C1 segment of cervical spinal cord (tissue), 14 donors: ENCODE data around the gene TMEM240.

Experiments
- DNase-seq, 14 donors: peaks; one replicate each; lab custom pipeline; 2025; lab: John Stamatoyannopoulos, UW

Gene TMEM240

GRCh38 chr1:1540090-1540817 lies at the start of gene TMEM240:
TMEM240 (minus strand) TSS chr1:1540624; CDS start chr1:1540346, 278 bp downstream.
- peak in 11 of 14 donors; percentile 11 to 79 (median 43) for DNase-seq

GRCh38 chr1:1583347-1584010 lies 43.1 kb upstream of the TMEM240 start:
- no peak for DNase-seq

DNA sequence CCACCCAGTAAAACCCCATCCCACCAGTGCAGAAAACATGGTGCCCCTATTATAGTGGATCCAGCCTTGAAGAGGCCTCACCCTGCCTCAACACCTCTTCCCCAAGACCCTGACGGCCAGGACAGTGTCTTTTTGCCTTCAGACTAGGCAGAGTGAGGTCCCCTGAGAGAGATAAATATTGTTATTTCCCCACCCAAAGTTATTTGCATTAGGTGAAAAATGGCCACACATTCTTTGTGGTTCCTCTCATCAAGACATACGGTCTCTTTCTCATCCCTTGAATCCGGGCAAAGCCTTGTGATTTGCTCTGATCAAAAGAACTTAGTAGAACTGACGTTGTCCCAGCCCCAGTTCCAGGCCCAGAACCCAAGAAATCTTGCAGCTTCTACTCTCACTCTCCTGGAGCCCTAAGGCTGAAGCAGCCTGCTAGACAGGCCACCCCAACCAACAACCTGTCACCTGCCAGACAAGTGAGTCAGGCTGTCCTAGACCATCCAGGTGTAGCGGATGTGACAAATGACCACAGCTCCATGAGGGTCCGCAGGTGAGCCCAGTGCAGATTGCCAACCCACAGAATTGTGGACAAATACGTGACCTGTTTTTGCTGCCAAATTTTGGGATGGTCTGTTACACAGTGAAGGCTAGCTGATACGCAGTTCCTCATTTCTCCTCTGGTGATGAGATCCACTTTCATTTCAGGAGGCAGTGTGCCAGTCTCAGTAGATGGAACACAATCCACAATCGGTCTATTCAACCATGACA lies 42.3 kb upstream of the TMEM240 start:
- no peak for DNase-seq

DNA sequence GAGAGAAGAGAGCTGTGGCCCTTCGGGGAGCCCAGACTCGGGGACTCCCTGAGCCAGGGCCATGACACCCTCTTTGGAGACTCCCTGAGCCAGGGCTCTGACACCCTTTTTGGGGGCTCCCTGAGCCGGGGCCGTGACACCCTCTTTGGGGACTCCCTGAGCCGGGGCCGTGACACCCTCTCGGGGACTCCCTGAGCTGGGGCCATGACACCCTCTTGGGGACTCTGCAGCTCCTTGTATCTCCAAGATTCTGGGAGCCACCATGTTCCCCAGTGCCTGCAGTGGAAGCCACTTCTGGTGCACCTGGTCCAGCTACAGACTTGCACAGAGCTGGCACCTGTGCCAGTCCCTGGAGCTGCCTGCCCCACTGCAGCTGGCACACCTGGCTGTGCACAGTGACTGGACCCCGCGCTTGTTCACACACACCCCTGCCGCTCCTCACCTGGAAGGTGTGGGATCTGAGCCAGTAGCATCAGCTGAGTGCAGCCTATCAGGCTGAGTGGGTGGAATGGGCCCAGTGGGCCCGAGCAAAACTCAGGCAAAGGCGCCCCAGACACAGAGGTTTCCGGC lies 38.0 kb upstream of the TMEM240 start:
- no peak for DNase-seq

DNA sequence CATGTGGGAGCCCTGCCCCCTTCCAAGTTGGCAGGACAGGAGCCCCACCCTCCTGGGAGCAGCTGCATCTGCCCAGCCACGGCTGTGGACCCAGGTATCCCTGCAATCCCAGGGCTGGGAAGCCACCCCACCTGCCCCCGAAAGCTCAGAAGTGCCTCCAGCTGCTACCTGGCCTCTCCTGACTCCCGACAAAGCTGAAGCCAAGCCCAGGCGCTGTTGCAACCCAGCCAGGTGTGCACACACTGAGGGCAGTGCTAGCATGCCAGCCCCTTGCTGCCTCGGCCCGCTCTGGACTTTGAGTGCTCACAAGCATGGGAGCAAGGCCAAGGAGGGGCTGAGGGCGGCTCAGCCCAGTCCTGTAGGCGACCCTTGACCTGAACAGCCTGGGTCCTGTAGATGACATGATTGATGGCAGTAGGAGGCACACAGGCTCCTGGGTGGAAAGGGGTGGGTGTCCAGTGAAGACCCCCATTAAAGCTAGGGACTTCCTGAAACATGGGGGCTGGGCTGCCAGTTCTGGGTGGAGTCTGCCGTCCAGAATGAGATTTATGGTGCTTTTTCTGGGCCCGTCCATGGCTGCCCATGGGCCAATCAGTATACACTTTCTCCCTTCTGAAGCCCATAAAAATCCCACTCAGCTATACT lies 37.1 kb upstream of the TMEM240 start:
- DNase-seq = no peak

DNA sequence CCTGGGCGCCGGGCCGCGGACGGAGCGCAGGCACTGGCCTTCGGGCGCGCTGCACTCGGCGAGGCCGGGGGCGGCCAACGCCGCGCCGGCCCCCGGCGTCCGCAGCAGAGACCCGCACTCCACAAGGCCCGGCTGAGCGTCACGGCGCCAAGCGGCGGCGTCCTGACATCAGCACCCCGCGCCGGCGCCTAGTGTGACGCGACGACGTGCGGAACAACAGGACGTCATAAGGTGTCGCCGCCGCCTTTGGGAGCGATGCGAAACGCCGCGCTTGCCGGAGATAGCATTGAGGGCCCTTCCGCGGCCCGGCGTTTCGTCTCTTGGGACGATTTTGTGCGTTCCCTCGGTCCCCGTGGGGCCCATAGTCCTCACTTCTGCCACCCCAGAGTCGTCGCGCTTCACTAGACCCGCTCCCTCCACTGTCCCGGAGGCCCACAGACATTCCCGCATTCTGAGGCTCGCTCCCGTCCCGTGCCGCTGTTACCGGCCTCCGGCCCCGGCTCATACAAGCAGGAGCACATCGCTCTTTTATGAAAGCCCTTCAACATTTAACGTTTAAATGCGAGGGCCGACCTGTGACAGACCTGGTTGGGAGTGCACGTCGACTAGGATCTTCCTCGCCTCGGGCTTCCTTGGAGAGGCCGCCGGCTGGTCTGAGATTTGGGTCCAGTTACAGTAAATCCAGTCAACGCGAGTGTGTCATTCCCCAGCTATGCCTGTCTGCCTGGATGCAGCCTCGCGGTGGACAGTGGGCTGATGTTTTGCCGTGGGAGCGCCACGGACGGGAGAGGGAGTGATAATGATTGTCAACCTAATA lies 34.5 kb upstream of the TMEM240 start, which contains the start of gene SSU72:
SSU72 (minus strand) TSS at position 143 of the 817 bp plus-strand sequence. CDS start 306 bp downstream, outside the sequence.
- DNase-seq = peak; percentile 29 to 90 (median 78)

- DNase-seq = peak in 8 of 14 donors; percentile 67 to 89 (median 76)
Measured at GRCh38 chr1:1573843-1574720, 33.7 kb upstream of the TMEM240 start.

GRCh38 chr1:1569341-1569740 lies 28.9 kb upstream of the TMEM240 start:
- DNase-seq = no peak

DNA sequence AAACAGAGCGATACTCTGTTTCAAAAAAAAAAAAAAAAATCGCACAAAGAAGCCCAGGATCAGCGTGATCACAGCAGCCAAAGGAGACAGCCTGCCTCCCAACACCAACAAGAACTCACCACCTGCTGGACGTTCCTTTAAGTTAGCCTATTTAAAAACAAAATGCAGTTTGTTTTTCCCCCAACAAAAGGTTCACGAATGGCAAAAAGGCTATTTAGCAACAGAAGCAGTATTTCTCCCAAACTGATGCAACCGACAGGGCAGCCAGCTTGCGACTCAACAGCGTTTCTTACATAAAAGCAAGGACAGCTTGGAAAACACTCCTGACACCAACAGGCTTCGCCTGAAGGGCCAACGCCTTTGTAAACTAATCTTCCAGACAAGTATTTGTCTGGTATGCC lies 27.5 kb upstream of the TMEM240 start:
- DNase-seq = no peak

- no peak for DNase-seq
Measured at GRCh38 chr1:1567152-1567875, 26.9 kb upstream of the TMEM240 start.

- no peak for DNase-seq
Measured at GRCh38 chr1:1565340-1565739, 24.9 kb upstream of the TMEM240 start.

DNA sequence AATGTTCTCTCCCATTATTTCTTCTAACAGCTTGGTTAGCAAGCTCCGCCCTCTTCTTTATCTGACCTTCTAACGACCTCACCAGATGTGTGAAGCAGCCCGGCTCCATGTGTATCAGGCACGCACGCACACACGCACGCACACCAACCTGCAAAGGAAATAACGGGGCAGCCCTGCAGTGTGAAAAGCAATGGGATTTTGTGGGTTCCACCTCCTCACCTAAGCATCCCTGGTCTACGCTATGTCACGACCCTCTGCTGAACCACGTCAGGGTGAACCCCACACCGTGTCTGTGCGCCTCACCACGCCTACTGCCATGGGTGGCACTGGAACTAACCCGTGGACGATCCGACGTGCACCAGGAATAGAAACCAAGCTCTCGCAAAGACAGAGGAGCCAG lies 23.8 kb upstream of the TMEM240 start:
- no peak for DNase-seq

DNA sequence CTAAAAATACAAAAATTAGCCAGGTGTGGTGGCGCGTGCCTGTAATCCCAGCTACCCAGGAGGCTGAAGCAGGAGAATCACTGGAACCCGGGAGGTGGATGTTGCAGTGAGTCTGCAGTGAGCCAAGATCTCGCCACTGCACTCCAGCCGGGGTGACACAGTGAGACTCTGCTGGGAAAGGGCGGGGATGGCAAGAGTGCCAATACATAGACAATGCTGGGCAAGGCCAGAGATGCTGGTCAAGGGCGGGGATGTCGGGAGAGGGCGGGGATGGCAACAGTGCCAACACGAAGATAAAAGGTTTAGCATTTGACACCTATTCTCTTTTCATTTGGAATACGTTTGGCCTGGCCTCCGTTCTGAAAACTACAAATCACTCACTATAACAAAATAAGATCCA lies 23.3 kb upstream of the TMEM240 start:
- DNase-seq = no peak

GRCh38 chr1:1562556-1563195 lies 22.3 kb upstream of the TMEM240 start:
- DNase-seq = no peak

DNA sequence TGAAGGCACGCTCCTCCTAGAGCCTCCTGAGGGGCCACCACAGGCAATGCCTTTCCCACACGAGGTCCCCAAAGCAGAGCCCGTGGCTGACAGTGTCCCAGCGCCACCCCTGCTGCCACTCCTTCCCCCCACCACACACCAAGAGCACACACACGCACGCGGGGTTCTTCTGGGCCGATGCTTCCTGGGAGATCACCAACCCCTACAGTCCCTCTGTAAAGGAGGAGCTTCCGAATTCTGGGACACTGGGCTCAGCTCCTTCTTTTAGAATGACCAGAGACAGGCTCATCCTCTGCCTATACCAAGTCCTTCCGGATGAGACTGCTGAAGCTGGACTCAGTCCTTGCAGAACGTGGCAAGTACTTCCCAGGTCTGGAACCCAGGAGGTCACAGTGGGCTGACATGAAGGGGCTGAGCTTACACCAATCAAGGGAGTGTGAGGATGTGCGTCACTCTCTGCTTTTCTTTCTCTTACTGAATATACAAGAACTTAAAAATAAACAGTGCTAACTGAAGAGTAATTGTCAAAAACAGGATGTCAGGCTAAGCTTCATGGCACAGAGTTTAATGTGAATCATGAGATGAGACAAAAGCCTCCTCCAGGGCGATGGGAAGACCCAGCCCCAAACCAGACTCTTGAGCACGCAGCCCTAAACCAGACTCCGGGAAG lies 21.5 kb upstream of the TMEM240 start:
- no peak for DNase-seq

DNA sequence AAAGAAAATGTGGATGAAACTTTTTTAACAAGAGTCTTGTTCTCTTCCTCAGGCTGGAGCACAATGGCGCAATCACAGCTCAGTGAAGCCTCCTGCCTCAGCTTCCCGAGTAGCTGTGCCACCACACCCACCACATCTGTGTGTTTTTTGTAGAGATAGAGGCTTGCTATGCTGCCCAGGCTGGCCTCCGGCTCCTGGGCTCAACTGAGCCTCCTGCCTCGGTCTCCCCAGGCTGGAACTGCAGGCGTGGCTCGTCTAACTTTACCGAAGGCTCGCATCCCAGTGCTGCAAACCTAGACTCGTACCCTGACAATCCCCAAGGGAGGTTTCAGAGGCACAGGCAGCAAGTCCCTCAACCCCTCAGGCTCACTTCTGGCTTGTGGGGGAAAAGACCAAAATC lies 19.8 kb upstream of the TMEM240 start:
- DNase-seq = no peak

- no peak for DNase-seq
Measured at GRCh38 chr1:1559066-1559465, 18.6 kb upstream of the TMEM240 start.

DNA sequence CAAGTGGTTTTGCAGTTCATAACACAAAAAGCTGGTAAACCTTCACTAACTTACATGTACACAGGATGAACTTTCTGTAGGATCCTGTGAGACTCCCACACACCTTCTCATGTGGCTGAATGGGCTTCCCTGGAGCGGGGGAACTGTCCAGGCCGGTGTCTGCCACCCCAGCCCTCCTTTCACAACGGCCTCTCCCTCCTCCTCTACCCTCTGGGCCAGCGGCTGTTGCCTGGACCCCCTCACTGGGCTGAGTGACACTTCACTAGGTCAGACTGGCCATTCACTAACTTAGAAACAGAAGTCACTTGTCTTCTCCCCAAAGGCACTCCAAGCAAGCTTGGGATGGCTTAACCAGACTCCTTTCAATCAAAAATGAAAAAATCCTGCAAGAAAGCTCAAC lies 18.2 kb upstream of the TMEM240 start:
- no peak for DNase-seq
